ENCODE data around the gene ALK.

The ALK gene

GRCh38 chr2:29691391-29691950 is 229.9 kb downstream of the ALK start:
- TF ChIP-seq, protein P1, sequence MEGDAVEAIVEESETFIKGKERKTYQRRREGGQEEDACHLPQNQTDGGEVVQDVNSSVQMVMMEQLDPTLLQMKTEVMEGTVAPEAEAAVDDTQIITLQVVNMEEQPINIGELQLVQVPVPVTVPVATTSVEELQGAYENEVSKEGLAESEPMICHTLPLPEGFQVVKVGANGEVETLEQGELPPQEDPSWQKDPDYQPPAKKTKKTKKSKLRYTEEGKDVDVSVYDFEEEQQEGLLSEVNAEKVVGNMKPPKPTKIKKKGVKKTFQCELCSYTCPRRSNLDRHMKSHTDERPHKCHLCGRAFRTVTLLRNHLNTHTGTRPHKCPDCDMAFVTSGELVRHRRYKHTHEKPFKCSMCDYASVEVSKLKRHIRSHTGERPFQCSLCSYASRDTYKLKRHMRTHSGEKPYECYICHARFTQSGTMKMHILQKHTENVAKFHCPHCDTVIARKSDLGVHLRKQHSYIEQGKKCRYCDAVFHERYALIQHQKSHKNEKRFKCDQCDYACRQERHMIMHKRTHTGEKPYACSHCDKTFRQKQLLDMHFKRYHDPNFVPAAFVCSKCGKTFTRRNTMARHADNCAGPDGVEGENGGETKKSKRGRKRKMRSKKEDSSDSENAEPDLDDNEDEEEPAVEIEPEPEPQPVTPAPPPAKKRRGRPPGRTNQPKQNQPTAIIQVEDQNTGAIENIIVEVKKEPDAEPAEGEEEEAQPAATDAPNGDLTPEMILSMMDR (IDR thresholded peaks at IDR 0.05) = no peak

- TF ChIP-seq, protein P1 (IDR thresholded peaks at IDR 0.05) = no peak
Measured at GRCh38 chr2:29689666-29690065, 231.7 kb downstream of the ALK start.

- TF ChIP-seq, protein P1 (IDR thresholded peaks at IDR 0.05) = no peak
Measured at GRCh38 chr2:29688429-29688828, 233.0 kb downstream of the ALK start.

DNA sequence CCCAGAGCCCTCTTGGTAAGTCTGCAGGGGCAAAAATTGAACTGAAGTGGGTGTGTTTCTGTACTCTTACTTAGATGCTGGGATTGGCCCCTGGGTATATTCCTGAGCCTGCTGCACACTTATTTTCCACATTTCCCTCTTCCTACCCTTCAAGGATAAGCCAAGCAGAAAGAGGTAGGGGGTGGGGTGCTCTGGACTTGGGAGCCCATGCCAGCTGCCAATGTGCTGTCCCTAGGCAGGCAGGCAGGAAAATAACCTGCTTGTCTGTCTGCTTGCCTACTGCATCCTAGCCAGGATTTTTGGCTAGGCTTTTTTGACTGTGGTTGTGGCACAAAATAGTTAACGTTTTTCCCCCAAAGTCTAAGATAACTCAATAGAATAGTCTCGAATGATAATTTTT is 234.3 kb downstream of the ALK start:
- TF ChIP-seq, protein P1 (IDR thresholded peaks at IDR 0.05) = no peak

GRCh38 chr2:29676886-29677453 is 244.4 kb downstream of the ALK start:
- TF ChIP-seq, protein P1 (IDR thresholded peaks at IDR 0.05) = no peak

GRCh38 chr2:29664578-29664977 is 256.8 kb downstream of the ALK start:
- TF ChIP-seq, protein P1 (IDR thresholded peaks at IDR 0.05) = no peak

GRCh38 chr2:29663268-29663667 is 258.1 kb downstream of the ALK start:
- TF ChIP-seq, protein P1 (IDR thresholded peaks at IDR 0.05) = no peak

GRCh38 chr2:29662861-29663260 is 258.5 kb downstream of the ALK start:
- TF ChIP-seq, protein P1 (IDR thresholded peaks at IDR 0.05) = no peak

All from LNCAP (cell line).